Measurements from ENCODE around the gene OSBPL6.

OSBPL6 gene

GRCh38 chr2:178244777-178245176 lies 50.5 kb downstream of the OSBPL6 start (continued):
- TF ChIP-seq POU6F1 (CRISPR knock-in tag; IDR thresholded peaks at IDR 0.05; ENCODE audit: borderline replicate concordance, low read depth) = no peak

GRCh38 chr2:178246696-178247095 lies 52.4 kb downstream of the OSBPL6 start:
- no peak for ATAC-seq
- no peak for TF ChIP-seq OSR1 (CRISPR knock-in tag; IDR thresholded peaks at IDR 0.05)
- no peak for TF ChIP-seq ZFP30 (CRISPR knock-in tag; IDR thresholded peaks at IDR 0.05)
- TF ChIP-seq ZNF70 (CRISPR knock-in tag; IDR thresholded peaks at IDR 0.05) = no peak
- no peak for TF ChIP-seq ARNTL (CRISPR knock-in tag; IDR thresholded peaks at IDR 0.05; ENCODE audit: borderline replicate concordance, low read depth)
- TF ChIP-seq TCF4 (CRISPR knock-in tag; IDR thresholded peaks at IDR 0.05; ENCODE audit: borderline replicate concordance) = no peak
- TF ChIP-seq TOX (CRISPR knock-in tag; IDR thresholded peaks at IDR 0.05; ENCODE audit: borderline replicate concordance) = no peak
- no peak for TF ChIP-seq ESRRG (CRISPR knock-in tag; IDR thresholded peaks at IDR 0.05)
- no peak for TF ChIP-seq PATZ1 (CRISPR knock-in tag; IDR thresholded peaks at IDR 0.05; ENCODE audit: borderline replicate concordance)
- TF ChIP-seq TSHZ2 (CRISPR knock-in tag; IDR thresholded peaks at IDR 0.05) = no peak
- no peak for TF ChIP-seq CSDC2 (CRISPR knock-in tag; IDR thresholded peaks at IDR 0.05)

- no peak for TF ChIP-seq SNAI2 (CRISPR knock-in tag; IDR thresholded peaks at IDR 0.05)
- no peak for TF ChIP-seq ZFP30 (CRISPR knock-in tag; IDR thresholded peaks at IDR 0.05)
- TF ChIP-seq TOX (CRISPR knock-in tag; IDR thresholded peaks at IDR 0.05; ENCODE audit: borderline replicate concordance) = no peak
- no peak for TF ChIP-seq CSRNP3 (CRISPR knock-in tag; IDR thresholded peaks at IDR 0.05)
- no peak for TF ChIP-seq GLIS3 (CRISPR knock-in tag; IDR thresholded peaks at IDR 0.05)
- no peak for TF ChIP-seq RARB (CRISPR knock-in tag; IDR thresholded peaks at IDR 0.05)
- no peak for TF ChIP-seq ZC3H10 (CRISPR knock-in tag; IDR thresholded peaks at IDR 0.05)
- TF ChIP-seq BACH2 (CRISPR knock-in tag; IDR thresholded peaks at IDR 0.05; ENCODE audit: borderline replicate concordance) = no peak
- ATAC-seq = no peak
Observed at GRCh38 chr2:178247250-178247649, 52.9 kb downstream of the OSBPL6 start.

- no peak for ATAC-seq
- TF ChIP-seq SNAI2 (CRISPR knock-in tag; IDR thresholded peaks at IDR 0.05) (no peak), POU6F1 (CRISPR knock-in tag; IDR thresholded peaks at IDR 0.05; ENCODE audit: borderline replicate concordance, low read depth) (no peak), PATZ1 (CRISPR knock-in tag; IDR thresholded peaks at IDR 0.05; ENCODE audit: borderline replicate concordance) (no peak), GLIS3 (CRISPR knock-in tag; IDR thresholded peaks at IDR 0.05) (no peak), ZNF70 (CRISPR knock-in tag; IDR thresholded peaks at IDR 0.05) (no peak), TCF4 (CRISPR knock-in tag; IDR thresholded peaks at IDR 0.05; ENCODE audit: borderline replicate concordance) (no peak), OSR1 (CRISPR knock-in tag; IDR thresholded peaks at IDR 0.05) (no peak), ESRRG (CRISPR knock-in tag; IDR thresholded peaks at IDR 0.05) (no peak), ZNF565 (CRISPR knock-in tag; conservative IDR thresholded peaks at IDR 0.05; ENCODE audit: low read depth) (no peak), PPARA (CRISPR knock-in tag; IDR thresholded peaks at IDR 0.05; ENCODE audit: borderline replicate concordance) (no peak), TOX (CRISPR knock-in tag; IDR thresholded peaks at IDR 0.05; ENCODE audit: borderline replicate concordance) (no peak), ZFP30 (CRISPR knock-in tag; IDR thresholded peaks at IDR 0.05) (no peak), CSDC2 (CRISPR knock-in tag; IDR thresholded peaks at IDR 0.05) (no peak), RARB (CRISPR knock-in tag; IDR thresholded peaks at IDR 0.05) (no peak), ISL1 (CRISPR knock-in tag; IDR thresholded peaks at IDR 0.05) (no peak), TSHZ2 (CRISPR knock-in tag; IDR thresholded peaks at IDR 0.05) (no peak)
Observed at GRCh38 chr2:178250429-178250828, 56.1 kb downstream of the OSBPL6 start.
